ENCODE results near the gene NOL7. TPM values are rescaled to one million over a fixed set of nuclear protein-coding genes. Genes with fewer than 3 reads are reported as not detected.
A peak's percentile ranks its signal among the peaks of the same experiment; 100 is the strongest.

Gene NOL7
- total RNA-seq, 1 experiment from 2014 or later = 75.9 TPM

- no peaks in the 10 kb centered on the region for H4K20me1 ChIP-seq (ENCODE audit: insufficient read depth)
- peaks cover 17% of the 10 kb centered on the region for H3K4me1 ChIP-seq (replicated peaks; ENCODE audit: insufficient read depth)
- 0 out of 2 replicates have a peak, but pooled peaks cover 5% of the 10 kb centered on the region for H3K9me3 ChIP-seq (ENCODE audit: insufficient read depth, low read depth)
- H3K9me2 ChIP-seq (ENCODE audit: insufficient read depth) = no peaks in the 10 kb centered on the region
- POLR2A ChIA-PET (ENCODE audit: unreplicated experiment) = interaction anchor here (0.6 to 0.7 kb wide), 3 partner anchors 179 to 1975 kb away, joined by 3 to 4 read pairs (median 3); no protein-coding TSS in a partner anchor
- TF ChIP-seq CTCF (conservative IDR thresholded peaks at IDR 0.05) = no peak; the same call in 1 of the 2 replicates
- no peak for TF ChIP-seq EZH2 (IDR thresholded peaks at IDR 0.05; ENCODE audit: low read depth)
- peak overlapping the region; percentile 96 for H3K27ac ChIP-seq
- H3K79me2 ChIP-seq (ENCODE audit: low read depth) = peaks cover 30% of the 10 kb centered on the region
- H3K4me2 ChIP-seq = peak overlapping the region; percentile 86
- BruUV-seq (replicated peaks) = TSS peak; percentile 77
- intact Hi-C loops (cut with micrococcal nuclease; ENCODE audit: unreplicated experiment) = loop anchor here (1.0 to 5.0 kb wide), 4 partner anchors 42 to 245 kb away; partner anchors contain the start of genes GFOD1, NOL7 and TBC1D7
- no peaks in the 10 kb centered on the region for H3K27me3 ChIP-seq (ENCODE audit: insufficient read depth, low read depth)
- CTCF ChIA-PET = interaction anchor here (1.5 kb wide), 1 partner anchor 16 kb away, joined by 7 read pairs; no protein-coding TSS in a partner anchor
- no peaks in the 10 kb centered on the region for H3K36me3 ChIP-seq (ENCODE audit: low read depth)
- H3F3A ChIP-seq (ENCODE audit: insufficient read depth, low read depth) = no peaks in the 10 kb centered on the region
- H3K4me3 ChIP-seq = peak overlapping the region; percentile 92
- H2AFZ ChIP-seq = peak overlapping the region; percentile 77
- peak; percentile 19 to 54 for DNase-seq
These were observed 41.4 kb upstream of the NOL7 start for GRCh38 chr6:13573669-13574110.

- H2AFZ ChIP-seq = peak overlapping the region; percentile 86
- H3K27ac ChIP-seq = peak overlapping the region; percentile 96
- BruUV-seq (replicated peaks) = no TSS peak
- TF ChIP-seq EZH2 (IDR thresholded peaks at IDR 0.05; ENCODE audit: low read depth) (no peak), CTCF (conservative IDR thresholded peaks at IDR 0.05) (peak; percentile 52)
- no peaks in the 10 kb centered on the region for H3F3A ChIP-seq (ENCODE audit: insufficient read depth, low read depth)
- no peaks in the 10 kb centered on the region for H3K27me3 ChIP-seq (ENCODE audit: insufficient read depth, low read depth)
- CTCF ChIA-PET = interaction anchor here (0.6 to 2.0 kb wide), 4 partner anchors 10 to 245 kb away, joined by 4 to 7 read pairs (median 6); partner anchors contain the start of genes NOL7 and TBC1D7
- 0 out of 2 replicates have a peak, but pooled peaks cover 5% of the 10 kb centered on the region for H3K9me3 ChIP-seq (ENCODE audit: insufficient read depth, low read depth)
- intact Hi-C loops (cut with micrococcal nuclease; ENCODE audit: unreplicated experiment) = loop anchor here (1.0 to 5.0 kb wide), 4 partner anchors 41 to 245 kb away; partner anchors contain the start of genes GFOD1, NOL7 and TBC1D7
- H3K4me2 ChIP-seq = peak overlapping the region; percentile 86
- POLR2A ChIA-PET (ENCODE audit: unreplicated experiment) = interaction anchor here (0.5 to 1.5 kb wide), 13 partner anchors 9 to 494 kb away, joined by 3 to 9 read pairs (median 4); partner anchors contain the start of genes NOL7 and TBC1D7
- H3K79me2 ChIP-seq (ENCODE audit: low read depth) = peaks cover 30% of the 10 kb centered on the region
- no peaks in the 10 kb centered on the region for H3K36me3 ChIP-seq (ENCODE audit: low read depth)
- no peaks in the 10 kb centered on the region for H4K20me1 ChIP-seq (ENCODE audit: insufficient read depth)
- DNase-seq = peak; percentile 80 to 96
- peak overlapping the region; percentile 92 for H3K4me3 ChIP-seq
- no peaks in the 10 kb centered on the region for H3K9me2 ChIP-seq (ENCODE audit: insufficient read depth)
- H3K4me1 ChIP-seq (replicated peaks; ENCODE audit: insufficient read depth) = peaks cover 17% of the 10 kb centered on the region
These were observed 41.0 kb upstream of the NOL7 start for GRCh38 chr6:13574149-13574570.

- Histone ChIP-seq H3K4me2 (peak within 1 kb of the TSS; percentile 86), H3K27me3 (ENCODE audit: insufficient read depth, low read depth) (no peaks in the 10 kb centered on the region), H3K27ac (peak within 1 kb of the TSS; percentile 96), H2AFZ (peak within 1 kb of the TSS; percentile 86), H3F3A (ENCODE audit: insufficient read depth, low read depth) (no peaks in the 10 kb centered on the region), H3K9me3 (ENCODE audit: insufficient read depth, low read depth) (0 out of 2 replicates have a peak, but pooled peaks cover 5% of the 10 kb centered on the region), H3K4me3 (peak within 1 kb of the TSS; percentile 92), H3K79me2 (ENCODE audit: low read depth) (peaks cover 30% of the 10 kb centered on the region), H3K36me3 (ENCODE audit: low read depth) (no peaks in the 10 kb centered on the region), H3K9me2 (ENCODE audit: insufficient read depth) (no peaks in the 10 kb centered on the region), H4K20me1 (ENCODE audit: insufficient read depth) (no peaks in the 10 kb centered on the region), H3K4me1 (replicated peaks; ENCODE audit: insufficient read depth) (peaks cover 17% of the 10 kb centered on the region)
- DNase-seq = peak; percentile 87 to 92
- CTCF ChIA-PET = interaction anchor here (0.6 to 2.0 kb wide), 8 partner anchors 10 to 246 kb away, joined by 3 to 7 read pairs (median 4); partner anchors contain the start of genes NOL7 and TBC1D7
- intact Hi-C loops (cut with micrococcal nuclease; ENCODE audit: unreplicated experiment) = loop anchor here (1.0 to 5.0 kb wide), 6 partner anchors 41 to 246 kb away; partner anchors contain the start of genes GFOD1, NOL7 and TBC1D7
- POLR2A ChIA-PET (ENCODE audit: unreplicated experiment) = interaction anchor here (0.5 to 1.5 kb wide), 16 partner anchors 8 to 493 kb away, joined by 3 to 9 read pairs (median 4); partner anchors contain the start of genes NOL7 and TBC1D7
- no peak for TF ChIP-seq EZH2 (IDR thresholded peaks at IDR 0.05; ENCODE audit: low read depth)
- TF ChIP-seq CTCF (conservative IDR thresholded peaks at IDR 0.05) = no peak
- BruUV-seq (replicated peaks) = no TSS peak
These were observed 40.4 kb upstream of the NOL7 start, which contains the start of gene SIRT5 for GRCh38 chr6:13574571-13575376. SIRT5 (plus strand) TSS chr6:13574601; CDS start chr6:13584111, 9,510 bp downstream.

All from PC-9 (cell line).